Cortex of kidney (tissue), 1 donor: ENCODE results near the gene NPHP4.

ENCODE experiments used
- DNase-seq: peaks from one replicate; lab custom pipeline; 2025; lab: John Stamatoyannopoulos, UW

The NPHP4 gene

GRCh38 chr1:6003568-6004411 lies 11.6 kb upstream of the NPHP4 start:
- DNase-seq = no peak

- no peak for DNase-seq
Observed at GRCh38 chr1:6002714-6003501, 10.7 kb upstream of the NPHP4 start.

- DNase-seq = no peak
Observed at GRCh38 chr1:6001992-6002576, 9.9 kb upstream of the NPHP4 start.

- DNase-seq = no peak
Observed at GRCh38 chr1:6000444-6001288, 8.4 kb upstream of the NPHP4 start.

GRCh38 chr1:5999711-6000443 lies 7.7 kb upstream of the NPHP4 start:
- no peak for DNase-seq

- DNase-seq = no peak
Observed at GRCh38 chr1:5998906-5999301, 6.7 kb upstream of the NPHP4 start.

- no peak for DNase-seq
Observed at GRCh38 chr1:5998051-5998905, 6.1 kb upstream of the NPHP4 start.

GRCh38 chr1:5997316-5997715 lies 5.1 kb upstream of the NPHP4 start:
- no peak for DNase-seq

GRCh38 chr1:5996641-5997270 lies 4.5 kb upstream of the NPHP4 start:
- no peak for DNase-seq

- DNase-seq = no peak
Observed at GRCh38 chr1:5995871-5996630, 3.8 kb upstream of the NPHP4 start.

GRCh38 chr1:5994713-5995621 lies 2.7 kb upstream of the NPHP4 start:
- DNase-seq = no peak

GRCh38 chr1:5993556-5994491 lies 1.6 kb upstream of the NPHP4 start:
- no peak for DNase-seq

- no peak for DNase-seq
Observed at GRCh38 chr1:5992814-5993555, 760 bp upstream of the NPHP4 start.

- DNase-seq = no peak
Observed at GRCh38 chr1:5991381-5992025, 722 bp downstream of the NPHP4 start.

- no peak for DNase-seq
Observed at GRCh38 chr1:5990913-5991312, 1.3 kb downstream of the NPHP4 start.
